IMR-90 (cell line): ENCODE measurements around the gene SUSD1. TPM values are rescaled to one million over a fixed set of nuclear protein-coding genes. Genes with fewer than 3 reads are reported as not detected.

Experiments used
- ATAC-seq: fragments of 200-7000 bp; cut with Tn5 transposase; 2 replicates; pipeline ENCODE4 v1.9.1; 2020; ENCODE audit warnings: low read depth, mild to moderate bottlenecking, moderate library complexity
- BruUV-seq: library from RNA; stranded (reverse); fragments of 400-500 nt; replicated peaks from 2 replicates; lab custom pipeline; 2021; lab: Mats Ljungman, UMichigan
- CTCF ChIA-PET: fragments of 300-600 bp; formaldehyde crosslinking; extraction: SDS; loops from one replicate; lab custom pipeline; 2021; ENCODE audit warnings: antibody characterized with exemption; lab: Yijun Ruan, JAX
- POLR2A ChIA-PET: fragments of 300-600 bp; sonication (Branson Sonifier 250); formaldehyde crosslinking; loops from one replicate; lab custom pipeline; 2022; ENCODE audit warnings: antibody characterized with exemption; ENCODE audit not compliant: unreplicated experiment; lab: Charles Lee
- DNase-seq: peaks from one replicate; pipeline ENCODE4 v3.0.0; 2013
- H2AFZ ChIP-seq: replicated peaks from 2 replicates; pipeline ENCODE3; 2013; ENCODE audit warnings: low read length, mild to moderate bottlenecking; ENCODE audit not compliant: poor library complexity
- H2AK5ac ChIP-seq: 2 replicates; pipeline ENCODE4 v1.6.1; 2013; ENCODE audit warnings: low read depth, low read length, inconsistent platforms
- H2AK9ac ChIP-seq: replicated peaks from 2 replicates; pipeline ENCODE3; 2013; ENCODE audit warnings: mild to moderate bottlenecking, low read depth, low read length, moderate library complexity; ENCODE audit not compliant: poor library complexity
- H2BK120ac ChIP-seq: 2 replicates; pipeline ENCODE4 v1.6.1; 2013; ENCODE audit warnings: low read depth, low read length, inconsistent platforms
- H2BK15ac ChIP-seq: 3 replicates; pipeline ENCODE4 v1.6.1; 2013; ENCODE audit warnings: low read depth, low read length, inconsistent platforms
- H2BK20ac ChIP-seq: 2 replicates; pipeline ENCODE4 v1.6.1; 2013; ENCODE audit warnings: low read depth, mild to moderate bottlenecking, inconsistent platforms, low read length, moderate library complexity
- H2BK5ac ChIP-seq: 2 replicates; pipeline ENCODE4 v1.6.1; 2013; ENCODE audit warnings: mild to moderate bottlenecking, low read depth, low read length, inconsistent platforms; ENCODE audit not compliant: poor library complexity, severe bottlenecking
- H3K14ac ChIP-seq: replicated peaks from 2 replicates; pipeline ENCODE4 v1.6.1; 2013; ENCODE audit warnings: low read depth, low read length, inconsistent platforms
- H3K18ac ChIP-seq: 2 replicates; pipeline ENCODE4 v1.6.1; 2013; ENCODE audit warnings: low read depth, low read length, control low read depth
- H3K23ac ChIP-seq: 2 replicates; pipeline ENCODE4 v1.6.1; 2013; ENCODE audit warnings: low read depth, low read length, inconsistent platforms
- H3K27ac ChIP-seq: 2 replicates; pipeline ENCODE4 v1.5.1; 2013; ENCODE audit warnings: mild to moderate bottlenecking, control low read depth, low read length; ENCODE audit not compliant: insufficient read depth
- H3K27me3 ChIP-seq: 2 replicates; pipeline ENCODE4 v1.6.1; 2013; ENCODE audit warnings: low read length; ENCODE audit not compliant: control insufficient read depth, insufficient read depth
- H3K36me3 ChIP-seq: 2 replicates; pipeline ENCODE4 v1.6.1; 2013; ENCODE audit warnings: low read length, mixed read lengths; ENCODE audit not compliant: control insufficient read depth, insufficient read depth
- H3K4ac ChIP-seq: 2 replicates; pipeline ENCODE4 v1.6.1; 2013; ENCODE audit warnings: low read depth, low read length, inconsistent platforms
- H3K4me1 ChIP-seq: 2 replicates; pipeline ENCODE4 v1.6.1; 2013; ENCODE audit warnings: low read length, mixed read lengths; ENCODE audit not compliant: control insufficient read depth, insufficient read depth
- H3K4me2 ChIP-seq: 2 replicates; pipeline ENCODE4 v1.6.1; 2013; ENCODE audit warnings: low read depth, mild to moderate bottlenecking, control low read depth, low read length, moderate library complexity
- H3K4me3 ChIP-seq: 2 replicates; pipeline ENCODE4 v1.5.1; 2013; ENCODE audit warnings: low read depth, mild to moderate bottlenecking, control low read depth, low read length, moderate library complexity; ENCODE audit not compliant: insufficient read depth
- H3K56ac ChIP-seq: 2 replicates; pipeline ENCODE4 v1.6.1; 2013; ENCODE audit warnings: low read length, inconsistent platforms; ENCODE audit not compliant: insufficient read depth; ENCODE audit errors: extremely low read depth
- H3K79me1 ChIP-seq, 2 experiments: 2 replicates each; pipeline ENCODE4 v1.6.1; 2013; ENCODE audit warnings: low read length in 2 of 2, inconsistent platforms in 1 of 2, low read depth in 1 of 2
- H3K9ac ChIP-seq: 2 replicates; pipeline ENCODE4 v1.6.1; 2013; ENCODE audit warnings: low read depth, low read length, control low read depth
- H3K9me1 ChIP-seq: 2 replicates; pipeline ENCODE4 v1.6.1; 2013; ENCODE audit warnings: low read length, inconsistent platforms; ENCODE audit not compliant: insufficient read depth
- H3K9me3 ChIP-seq: 2 replicates; pipeline ENCODE4 v1.6.1; 2013; ENCODE audit warnings: low read length; ENCODE audit not compliant: control insufficient read depth, insufficient read depth
- H4K20me1 ChIP-seq: 2 replicates; pipeline ENCODE4 v1.6.1; 2013; ENCODE audit warnings: low read length, inconsistent platforms; ENCODE audit not compliant: insufficient read depth
- H4K5ac ChIP-seq: 2 replicates; pipeline ENCODE4 v1.6.1; 2013; ENCODE audit warnings: mild to moderate bottlenecking, low read depth, low read length, control low read depth
- H4K8ac ChIP-seq, 2 experiments: 2 replicates each; pipeline ENCODE4 v1.6.1; 2013; ENCODE audit warnings: low read depth in 2 of 2, low read length in 2 of 2, control low read depth in 1 of 2, inconsistent platforms in 1 of 2
- H4K91ac ChIP-seq: 2 replicates; pipeline ENCODE4 v1.6.1; 2013; ENCODE audit warnings: low read depth, low read length, inconsistent platforms; ENCODE audit not compliant: insufficient read depth
- BHLHE40 ChIP-seq: fragments of 150-350 bp; IDR thresholded peaks from 2 replicates; pipeline ENCODE4 v1.6.1; 2016; ENCODE audit warnings: mild to moderate bottlenecking, low read depth, low read length
- CEBPB ChIP-seq: IDR thresholded peaks from 2 replicates; pipeline ENCODE4 v1.6.1; 2012; ENCODE audit warnings: low read depth, low read length, improper control_type of control experiment
- CHD1 ChIP-seq: IDR thresholded peaks from 2 replicates; pipeline ENCODE4 v1.6.1; 2012; ENCODE audit warnings: low read depth, low read length, improper control_type of control experiment
- CTCF ChIP-seq: conservative IDR thresholded peaks from 2 replicates; pipeline ENCODE4 v1.5.1; 2012; ENCODE audit warnings: mild to moderate bottlenecking, low read depth, low read length, improper control_type of control experiment
- FOS ChIP-seq: fragments of 150-350 bp; IDR thresholded peaks from 2 replicates; pipeline ENCODE4 v1.6.1; 2016; ENCODE audit warnings: low read depth, low read length
- MAFK ChIP-seq: IDR thresholded peaks from 2 replicates; pipeline ENCODE4 v1.6.1; 2012; ENCODE audit warnings: low read depth, low read length, improper control_type of control experiment
- MAZ ChIP-seq: IDR thresholded peaks from 2 replicates; pipeline ENCODE4 v1.6.1; 2012; ENCODE audit warnings: low read depth, mild to moderate bottlenecking, low read length, improper control_type of control experiment, moderate library complexity, borderline replicate concordance
- MXI1 ChIP-seq: IDR thresholded peaks from 2 replicates; pipeline ENCODE4 v1.6.1; 2012; ENCODE audit warnings: low read depth, mild to moderate bottlenecking, low read length, moderate library complexity, borderline replicate concordance
- NFE2L2 ChIP-seq: fragments of 150-350 bp; IDR thresholded peaks from 2 replicates; pipeline ENCODE4 v1.6.1; 2016; ENCODE audit warnings: low read depth, mild to moderate bottlenecking, low read length
- POLR2A ChIP-seq: IDR thresholded peaks from 2 replicates; pipeline ENCODE4 v1.6.1; 2012; ENCODE audit warnings: mild to moderate bottlenecking, low read depth, low read length
- RAD21 ChIP-seq: IDR thresholded peaks from 2 replicates; pipeline ENCODE4 v1.6.1; 2012; ENCODE audit warnings: low read length, improper control_type of control experiment
- RCOR1 ChIP-seq: IDR thresholded peaks from 2 replicates; pipeline ENCODE4 v1.6.1; 2012; ENCODE audit warnings: mild to moderate bottlenecking, low read length, improper control_type of control experiment; ENCODE audit not compliant: insufficient replicate concordance
- RFX5 ChIP-seq: IDR thresholded peaks from 2 replicates; pipeline ENCODE4 v1.8.0; 2012; ENCODE audit warnings: low read depth, mild to moderate bottlenecking, low read length, moderate library complexity
- SMC3 ChIP-seq: fragments of 150-350 bp; IDR thresholded peaks from 2 replicates; pipeline ENCODE4 v1.6.1; 2016; ENCODE audit warnings: low read depth, mild to moderate bottlenecking, antibody characterized with exemption, low read length, moderate library complexity
- WGBS, 2 experiments: methylation state at CpG; one replicate each; pipeline versions ENCODE4 v1.1.5 to v1.1.7; 2013; ENCODE audit warnings: missing lambda C conversion rate in 2 of 2; ENCODE audit not compliant: insufficient read length in 1 of 2; ENCODE audit errors: extremely low coverage in 2 of 2; 5-methylcytosine and 5-hydroxymethylcytosine counted together
- dilution Hi-C: fragments of 300-500 bp; cut with HindIII; formaldehyde crosslinking; loops from one replicate; pipeline ENCODE4 v1.14.3; 2018; ENCODE audit warnings: low sequenced_read_pairs; ENCODE audit not compliant: unreplicated experiment
- in situ Hi-C: fragments of 300-500 bp; cut with MboI; formaldehyde crosslinking; loops from 3 replicates; pipeline ENCODE4 v1.14.3; 2019; ENCODE audit warnings: low sequenced_read_pairs, inconsistent platforms, mixed read lengths
- intact Hi-C: fragments of 100-400 bp; cut with micrococcal nuclease; formaldehyde crosslinking; loops from 2 replicates; pipeline ENCODE4 v1.10.0; 2022
- polyA plus RNA-seq, 3 experiments: library from polyadenylated mRNA; depleted of rRNA; stranded (reverse); fragments of >200 nt; gene quantifications; 2 replicates each; pipeline ENCODE4 v1.2.3, GENCODE V29; 2012; ENCODE audit warnings: low replicate concordance in 1 of 3
- total RNA-seq: library from RNA; depleted of rRNA; stranded (reverse); fragments of >200 nt; gene quantifications from 2 replicates; pipeline ENCODE4 v1.2.3, GENCODE V29; 2012
- TF ChIP-seq, protein P1 (sequence below): fragments of 150-350 bp; IDR thresholded peaks from 2 replicates; pipeline ENCODE4 v1.6.1; 2016; ENCODE audit warnings: low read depth, mild to moderate bottlenecking, low read length, moderate library complexity, borderline replicate concordance

Gene SUSD1
- total and polyA plus RNA-seq, 2 of the 4 experiments (the other 2 are of a cell fraction), result 4.0 to 4.7 TPM

GRCh38 chr9:112032743-112033142 lies 142.4 kb downstream of the SUSD1 start (continued):
- TF ChIP-seq MAFK, result peak; percentile 7; the same call in 1 of the 2 replicates

DNA sequence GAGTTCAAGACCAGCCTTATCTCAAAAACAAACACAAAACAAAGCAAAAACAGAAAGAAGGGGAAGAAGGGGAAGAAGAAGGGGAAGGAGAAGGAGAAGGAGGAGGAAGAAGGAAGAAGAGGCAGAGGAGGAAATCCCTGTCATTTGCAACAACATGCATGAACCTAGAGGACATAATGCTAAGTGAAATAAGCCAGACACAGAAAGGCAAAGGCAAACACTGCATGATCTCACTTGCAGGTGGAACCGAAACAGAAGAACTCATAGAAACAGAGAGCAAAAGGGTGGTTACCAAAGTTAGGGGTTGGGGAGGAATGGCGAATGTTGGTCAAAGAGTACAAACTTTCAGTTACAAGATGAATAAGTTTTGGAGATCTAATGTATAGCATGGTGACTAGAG lies 143.1 kb downstream of the SUSD1 start:
- intact Hi-C loops (loop anchor here (5.0 kb wide), 2 partner anchors 40 to 75 kb away; no protein-coding TSS in a partner anchor), dilution Hi-C loops (no loop called here), in situ Hi-C loops (no loop called here)
- no peaks in the 10 kb centered on the region for H3K27me3 ChIP-seq
- BruUV-seq, result no TSS peak
- H3K4me1 ChIP-seq, result peaks cover 31% of the 10 kb centered on the region
- peak overlapping the region; percentile 99 for H2BK15ac ChIP-seq
- H2BK20ac ChIP-seq, result peak overlapping the region; percentile 99
- peaks cover 20 to 49% of the 10 kb centered on the region in 2 experiments for H3K79me1 ChIP-seq
- peak overlapping the region; percentile 55 to 64 for H4K8ac ChIP-seq
- peak overlapping the region; percentile 90 for H3K18ac ChIP-seq
- no peak for DNase-seq
- H3K4me2 ChIP-seq, result no peak overlapping the region
- no peaks in the 10 kb centered on the region for H3K36me3 ChIP-seq
- H3K9me3 ChIP-seq, result no peaks in the 10 kb centered on the region
- peak overlapping the region; percentile 54; the same call in 1 of the 2 replicates for H3K56ac ChIP-seq
- H3K4ac ChIP-seq, result peak overlapping the region; percentile 83
- peak overlapping the region; percentile 93 for H2BK120ac ChIP-seq
- H3K9ac ChIP-seq, result no peak overlapping the region
- ChIA-PET CTCF (no interaction called here), POLR2A (no interaction called here)
- H3K14ac ChIP-seq, result peak overlapping the region; percentile 95
- no peak overlapping the region for H2AFZ ChIP-seq
- peak overlapping the region; percentile 97 for H4K91ac ChIP-seq
- H2AK9ac ChIP-seq, result peak overlapping the region; percentile 42
- 100% methylated on average over 2 of the region's 2 CpGs; no CpG with 5 or more reads in 1 of the 2 experiments for WGBS, 2 experiments
- no peak overlapping the region for H3K27ac ChIP-seq
- peaks cover 38% of the 10 kb centered on the region for H3K9me1 ChIP-seq
- H4K5ac ChIP-seq, result peak overlapping the region; percentile 65; the same call in 1 of the 2 replicates
- no peak for ATAC-seq
- no peaks in the 10 kb centered on the region for H4K20me1 ChIP-seq
- peak overlapping the region; percentile 19 for H3K23ac ChIP-seq
- peak overlapping the region; percentile 98 for H2BK5ac ChIP-seq
- H2AK5ac ChIP-seq, result peak overlapping the region; percentile 98
- no peak overlapping the region for H3K4me3 ChIP-seq
- TF ChIP-seq MAZ (no peak), CTCF (no peak), RFX5 (no peak), MAFK (no peak), NFE2L2 (no peak), RCOR1 (no peak), CHD1 (no peak), FOS (no peak), MXI1 (no peak), RAD21 (no peak), BHLHE40 (no peak), CEBPB (no peak), POLR2A (no peak), SMC3 (no peak)
- TF ChIP-seq, protein P1, sequence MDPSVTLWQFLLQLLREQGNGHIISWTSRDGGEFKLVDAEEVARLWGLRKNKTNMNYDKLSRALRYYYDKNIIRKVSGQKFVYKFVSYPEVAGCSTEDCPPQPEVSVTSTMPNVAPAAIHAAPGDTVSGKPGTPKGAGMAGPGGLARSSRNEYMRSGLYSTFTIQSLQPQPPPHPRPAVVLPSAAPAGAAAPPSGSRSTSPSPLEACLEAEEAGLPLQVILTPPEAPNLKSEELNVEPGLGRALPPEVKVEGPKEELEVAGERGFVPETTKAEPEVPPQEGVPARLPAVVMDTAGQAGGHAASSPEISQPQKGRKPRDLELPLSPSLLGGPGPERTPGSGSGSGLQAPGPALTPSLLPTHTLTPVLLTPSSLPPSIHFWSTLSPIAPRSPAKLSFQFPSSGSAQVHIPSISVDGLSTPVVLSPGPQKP, result no peak
